Pancreas (tissue), 10 donors: ENCODE results near the gene KCNN2. TPM values are rescaled to one million over a fixed set of nuclear protein-coding genes. Genes with fewer than 3 reads are reported as not detected.
A peak's percentile ranks its signal among the peaks of the same experiment; 100 is the strongest.

Experiments
- ATAC-seq, 4 donors: fragments of 200-7000 bp; cut with Tn5 transposase; one replicate each; pipeline versions ENCODE4 v1.8.0 to v1.9.1; 2020; ENCODE audit warnings: mild to moderate bottlenecking in 4 of 4, moderate library complexity in 4 of 4
- DNase-seq, 6 donors: peaks; one replicate each; pipeline ENCODE4 v3.0.0-alpha.2; 2020
- FAIRE-seq: peaks from 2 replicates; lab custom pipeline; 2012; peaks lifted over from hg19 to GRCh38; lab: Jason Lieb, UNC
- H3K27ac ChIP-seq, 4 donors: fragments of 200-600 bp; sonication (generic); 1 replicate in 3 of 4; 2 replicates in 1 of 4; pipeline versions ENCODE4 v1.5.0 to v1.8.0; 2020
- H3K27me3 ChIP-seq, 4 donors: fragments of 200-600 bp; one replicate each; pipeline ENCODE4 v1.8.0; 2021
- H3K36me3 ChIP-seq, 3 donors: fragments of 200-600 bp; sonication (generic) in 1 of 3; one replicate each; pipeline versions ENCODE4 v1.5.0 to v1.8.0; 2020 to 2021
- H3K4me1 ChIP-seq, 3 donors: fragments of 200-600 bp; one replicate each; pipeline ENCODE4 v1.8.0; 2021
- H3K4me3 ChIP-seq, 4 donors: fragments of 200-600 bp; sonication (generic) in 2 of 4; one replicate each; pipeline versions ENCODE4 v1.5.0 to v1.8.0; 2020 to 2021
- H3K9me3 ChIP-seq, 4 donors: fragments of 200-600 bp; one replicate each; pipeline ENCODE4 v1.8.0; 2021
- CTCF ChIP-seq, 4 donors: fragments of 200-600 bp; sonication (generic) in 3 of 4; IDR thresholded peaks; one replicate each; pipeline versions ENCODE4 v1.5.0 to v1.8.0; 2021; ENCODE audit warnings: antibody characterized with exemption in 4 of 4
- WGBS, 2 donors: extraction: QIAGEN DNeasy Blood & Tissue Kit; methylation state at CpG; one replicate each; pipeline ENCODE4 v1.1.7; 2013; 5-methylcytosine and 5-hydroxymethylcytosine counted together
- intact Hi-C, 3 donors: fragments of 100-400 bp; cut with DNase I; formaldehyde crosslinking; loops; one replicate each; pipeline versions ENCODE4 v1.11.1 to v1.14.2; 2022
- polyA plus RNA-seq, 2 donors: library from polyadenylated mRNA; stranded (reverse); fragments of 200-250 nt; gene quantifications; one replicate each; pipeline ENCODE4 v1.2.3, GENCODE V29; 2013
- total RNA-seq, 6 donors: library from RNA; stranded (reverse); fragmentation: NEBNext Ultra II Directional in 4 of 6; extraction: Animal tissue kit (Norgen Biotek cat#: 25700) in 4 of 6; gene quantifications; one replicate each; pipeline versions ENCODE4 v1.2.1 to v1.2.4, GENCODE V29; 2021 to 2023
- donor health status: healthy with polysubstance abuse.
- donor health status: DM: no; HTN: no; CAD: no; lungs with moderate emphysema.
- donor health status: DM: no; HTN: no; CAD: no.
- donor health status: control.
- donor health status: control.
- donor health status: Bipolar disorder and iron deficiency.
- donor health status: DM: yes; HTN: yes; CAD: no.
- donor health status: DM: no; HTN: no; CAD: no.
- donor health status: DM: no; HTN: no; CAD: no.
- donor health status: DM: yes; HTN: yes; CAD: no.

The KCNN2 gene
- total and polyA plus RNA-seq, 8 donors: 1.1 to 3.4 (median 2.6) TPM

- FAIRE-seq (no peak), DNase-seq (peak; percentile 39 to 84 (median 56)), ATAC-seq (peak; percentile 35 to 68 (median 53))
- Histone ChIP-seq H3K27me3 (peaks cover 0 to 8% (median 0%) of the 10 kb centered on the region in 4 donors), H3K4me1 (peaks cover 0 to 6% (median 5%) of the 10 kb centered on the region in 3 donors), H3K27ac (peak overlapping the region; percentile 70 to 80 (median 75)), H3K9me3 (no peaks in the 10 kb centered on the region), H3K36me3 (no peaks in the 10 kb centered on the region), H3K4me3 (peak overlapping the region; percentile 38 to 80 (median 79))
- intact Hi-C loops: no loop called here
- no peak for TF ChIP-seq CTCF (IDR thresholded peaks at IDR 0.05)
- WGBS, 2 donors: 1% methylated on average over 67 to 78 of the region's 78 CpGs
Measured at GRCh38 chr5:114360816-114361723, 800 bp upstream of the KCNN2 start.

- H3K27me3 ChIP-seq: peaks cover 0 to 8% (median 0%) of the 10 kb centered on the region in 4 donors
- intact Hi-C loops: no loop called here
- TF ChIP-seq CTCF (IDR thresholded peaks at IDR 0.05): no peak
- peak in 2 of 6 donors; percentile 14 to 84 for DNase-seq
- WGBS, 2 donors: 0 to 1% methylated on average over 61 to 87 of the region's 87 CpGs
- no peak for FAIRE-seq
- no peaks in the 10 kb centered on the region for H3K9me3 ChIP-seq
- peak; percentile 47 to 66 (median 58) for ATAC-seq
- H3K36me3 ChIP-seq: no peaks in the 10 kb centered on the region
- peaks cover 0 to 6% (median 5%) of the 10 kb centered on the region in 3 donors for H3K4me1 ChIP-seq
- H3K27ac ChIP-seq: peak overlapping the region; percentile 70 to 80 (median 75)
- H3K4me3 ChIP-seq: peak overlapping the region; percentile 38 to 80 (median 79)
Measured at GRCh38 chr5:114362197-114362976, 517 bp downstream of the KCNN2 start.

- no peaks in the 10 kb centered on the region for H3K36me3 ChIP-seq
- no peak for TF ChIP-seq CTCF (IDR thresholded peaks at IDR 0.05)
- DNase-seq (peak in 5 of 6 donors; percentile 15 to 70 (median 25)), FAIRE-seq (no peak), ATAC-seq (peak in 3 of 4 donors; percentile 4 to 12 (median 6))
- H3K4me1 ChIP-seq: peaks cover 0 to 6% (median 5%) of the 10 kb centered on the region in 3 donors
- H3K4me3 ChIP-seq: peak overlapping the region; percentile 38 to 80 (median 79)
- WGBS, 2 donors: 1 to 2% methylated on average over 62 of the region's 62 CpGs
- no peaks in the 10 kb centered on the region for H3K9me3 ChIP-seq
- peak overlapping the region in 3 of 4 donors; percentile 70 to 80 (median 71) for H3K27ac ChIP-seq
- intact Hi-C loops: no loop called here
- peaks cover 0 to 8% (median 0%) of the 10 kb centered on the region in 4 donors for H3K27me3 ChIP-seq
Measured at GRCh38 chr5:114362977-114363761, 1.3 kb downstream of the KCNN2 start.

- ATAC-seq (no peak), FAIRE-seq (no peak), DNase-seq (no peak)
- Histone ChIP-seq H3K27me3 (peaks cover 0 to 8% (median 0%) of the 10 kb centered on the region in 4 donors), H3K4me1 (peaks cover 0 to 6% (median 5%) of the 10 kb centered on the region in 3 donors), H3K36me3 (no peaks in the 10 kb centered on the region), H3K9me3 (no peaks in the 10 kb centered on the region), H3K27ac (no peak overlapping the region), H3K4me3 (peak overlapping the region; percentile 38 to 80 (median 79))
- WGBS, 2 donors: 3 to 4% methylated on average over 10 of the region's 10 CpGs
- intact Hi-C loops: no loop called here
- no peak for TF ChIP-seq CTCF (IDR thresholded peaks at IDR 0.05)
Measured at GRCh38 chr5:114363837-114364236, 2.0 kb downstream of the KCNN2 start.
